GM21529 (cell line): ENCODE data around the gene CLSTN1.
A peak's percentile ranks its signal among the peaks of the same experiment; 100 is the strongest.
"Not testable (repeated sequence)": the region's sequence is repeated elsewhere in the genome, so short reads cannot be mapped to it uniquely, and the experiment has no call there.

Source experiments
- ATAC-seq: cut with Tn5 transposase; IDR thresholded peaks from one replicate; pipeline ENCODE4 v1.9.1; 2021; ENCODE audit not compliant: unreplicated experiment

The CLSTN1 gene

GRCh38 chr1:9801909-9802308 lies 21.9 kb downstream of the CLSTN1 start:
- no peak for ATAC-seq

DNA sequence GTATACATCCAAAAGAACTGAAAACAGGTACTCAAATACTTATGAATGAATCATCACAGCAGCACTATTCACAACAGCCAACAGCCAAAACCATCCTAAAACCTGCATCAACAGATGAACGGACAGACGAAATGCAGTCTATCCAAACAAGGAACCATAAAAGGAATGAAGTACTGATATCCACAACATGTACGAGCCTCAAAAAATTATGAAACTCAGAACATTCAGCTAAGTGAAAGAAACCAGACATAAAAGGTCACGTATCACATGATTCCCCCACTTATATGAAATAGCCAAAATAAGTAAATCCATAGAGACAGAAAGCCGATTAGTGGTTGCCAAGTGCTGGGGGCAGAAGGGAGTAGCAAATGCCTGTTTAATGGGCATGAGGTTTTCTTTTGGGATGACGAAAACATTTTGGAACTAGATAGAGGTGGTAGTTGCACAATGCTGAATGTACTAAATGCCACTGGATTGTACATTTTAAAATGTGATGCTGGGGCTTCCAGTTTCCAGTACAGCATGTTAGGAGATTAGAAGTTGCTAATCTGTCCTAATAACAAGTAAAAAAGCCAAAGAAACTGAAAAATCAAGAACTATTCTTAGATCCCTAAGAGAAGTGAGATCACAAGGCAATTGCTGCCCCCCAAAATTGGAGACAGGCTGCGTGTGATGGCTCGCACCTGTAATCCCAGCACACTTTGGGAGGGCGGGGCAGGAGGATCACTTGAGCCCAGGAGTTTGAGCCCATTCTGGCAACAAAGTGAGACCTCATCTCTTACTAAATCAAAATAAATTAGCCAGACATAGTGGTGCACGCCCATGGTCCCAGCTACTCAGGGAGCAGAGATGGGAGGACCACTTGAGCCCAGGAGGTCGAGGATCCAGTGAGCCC lies 25.3 kb downstream of the CLSTN1 start:
- no peak for ATAC-seq

GRCh38 chr1:9797049-9797448 lies 26.7 kb downstream of the CLSTN1 start:
- ATAC-seq: no peak

- ATAC-seq: no peak
These were observed 29.7 kb downstream of the CLSTN1 start for GRCh38 chr1:9794081-9794480.

GRCh38 chr1:9793291-9793690 lies 30.5 kb downstream of the CLSTN1 start:
- no peak for ATAC-seq

- no peak for ATAC-seq
These were observed 31.4 kb downstream of the CLSTN1 start for GRCh38 chr1:9792156-9793042.

DNA sequence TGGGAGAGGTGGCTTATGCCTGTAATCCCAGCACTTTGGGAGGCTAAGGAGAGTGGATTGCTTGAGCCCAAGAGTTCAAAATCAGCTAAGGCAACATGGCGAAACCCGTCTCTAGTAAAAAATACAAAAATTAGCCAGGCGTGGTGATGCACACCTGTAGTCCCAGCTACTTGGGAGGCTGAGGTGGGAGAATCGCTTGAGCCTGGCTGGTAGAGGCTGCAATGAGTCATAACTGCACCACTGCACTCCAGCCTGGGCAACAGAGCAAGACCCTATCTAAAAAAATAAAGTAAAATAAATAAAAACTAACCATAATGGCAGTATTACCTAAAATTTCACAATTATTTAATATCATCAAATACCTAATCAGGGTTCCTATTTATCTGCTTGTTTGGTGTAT lies 34.1 kb downstream of the CLSTN1 start:
- not testable (repeated sequence) for ATAC-seq

DNA sequence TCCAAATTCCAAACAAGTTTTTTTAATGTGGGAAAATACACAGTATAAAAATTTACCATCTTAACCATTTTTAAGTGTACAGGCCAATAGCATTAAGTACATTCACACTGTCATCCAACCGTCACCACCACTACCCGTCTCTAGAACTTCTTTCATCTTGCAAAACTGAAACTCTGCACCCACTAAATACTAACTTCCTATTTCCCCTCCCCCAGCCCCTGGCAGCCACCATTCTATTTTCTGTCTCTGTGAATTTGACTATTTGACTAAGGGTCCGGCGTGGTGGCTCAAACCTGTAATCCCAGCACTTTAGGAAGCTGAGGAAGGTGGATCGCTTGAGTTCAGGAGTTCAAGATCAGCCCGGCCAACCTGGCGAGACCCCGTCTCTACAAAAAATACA lies 36.1 kb downstream of the CLSTN1 start:
- ATAC-seq: peak; percentile 82

- no peak for ATAC-seq
These were observed 38.4 kb downstream of the CLSTN1 start for GRCh38 chr1:9785406-9785805.

DNA sequence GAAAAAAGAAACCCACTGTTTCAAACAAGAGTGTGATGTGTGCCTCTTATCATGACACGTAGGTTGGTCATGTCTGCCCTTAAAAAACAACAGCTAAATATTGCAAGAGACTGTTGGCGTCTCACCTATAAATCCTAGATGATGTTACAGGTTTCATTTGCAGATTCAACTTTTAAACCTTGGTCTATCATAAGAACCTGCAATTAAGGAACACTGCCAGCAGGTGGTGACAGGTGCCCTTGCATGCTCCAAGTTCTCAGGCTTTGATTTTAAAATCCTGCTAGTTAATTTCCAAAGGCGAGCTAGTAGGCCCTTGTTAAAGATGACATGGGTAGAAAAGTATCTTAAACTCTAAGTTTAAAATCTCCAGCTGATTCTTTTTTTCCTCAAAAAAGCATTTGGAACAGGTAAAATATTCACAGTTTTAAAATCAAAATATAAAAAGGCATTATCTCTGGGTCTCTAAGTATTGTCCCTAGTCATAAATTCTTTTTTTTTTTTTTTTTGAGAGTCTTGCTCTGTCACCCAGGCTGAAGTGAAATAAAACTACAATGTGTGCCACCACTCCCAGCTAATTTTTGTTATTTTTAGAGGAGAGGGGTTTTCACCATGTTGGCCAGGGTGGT lies 39.1 kb downstream of the CLSTN1 start:
- ATAC-seq: no peak

- no peak for ATAC-seq
These were observed 40.9 kb downstream of the CLSTN1 start for GRCh38 chr1:9782897-9783296.

- no peak for ATAC-seq
These were observed 41.5 kb downstream of the CLSTN1 start for GRCh38 chr1:9782116-9782751.

- ATAC-seq: no peak
These were observed 43.1 kb downstream of the CLSTN1 start for GRCh38 chr1:9780554-9781110.

DNA sequence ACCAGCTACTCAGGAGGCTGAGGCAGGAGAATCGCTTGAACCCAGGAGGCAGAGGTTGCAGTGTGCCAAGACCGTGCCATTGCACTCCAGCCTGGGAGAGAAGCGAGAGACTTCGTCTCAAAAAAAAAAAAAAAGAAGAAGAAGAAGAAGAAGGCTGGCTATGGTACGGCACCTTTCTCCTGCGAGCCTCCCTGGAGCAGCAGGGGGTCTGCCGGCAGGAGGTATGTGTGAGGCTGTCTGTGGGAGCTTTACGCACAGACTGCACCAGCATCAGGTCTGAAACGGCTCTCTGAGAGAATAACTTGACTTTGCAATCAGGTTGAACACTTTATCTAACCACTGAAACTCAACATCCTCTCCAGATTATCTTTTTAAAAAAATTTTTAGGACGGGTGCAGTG lies 44.9 kb downstream of the CLSTN1 start:
- no peak for ATAC-seq

GRCh38 chr1:9776685-9777084 lies 47.1 kb downstream of the CLSTN1 start:
- no peak for ATAC-seq

GRCh38 chr1:9774712-9775679 lies 48.8 kb downstream of the CLSTN1 start:
- no peak for ATAC-seq

- ATAC-seq: no peak
These were observed 53.5 kb downstream of the CLSTN1 start for GRCh38 chr1:9770298-9770697.

- ATAC-seq: no peak
These were observed 54.8 kb downstream of the CLSTN1 start for GRCh38 chr1:9768983-9769382.

DNA sequence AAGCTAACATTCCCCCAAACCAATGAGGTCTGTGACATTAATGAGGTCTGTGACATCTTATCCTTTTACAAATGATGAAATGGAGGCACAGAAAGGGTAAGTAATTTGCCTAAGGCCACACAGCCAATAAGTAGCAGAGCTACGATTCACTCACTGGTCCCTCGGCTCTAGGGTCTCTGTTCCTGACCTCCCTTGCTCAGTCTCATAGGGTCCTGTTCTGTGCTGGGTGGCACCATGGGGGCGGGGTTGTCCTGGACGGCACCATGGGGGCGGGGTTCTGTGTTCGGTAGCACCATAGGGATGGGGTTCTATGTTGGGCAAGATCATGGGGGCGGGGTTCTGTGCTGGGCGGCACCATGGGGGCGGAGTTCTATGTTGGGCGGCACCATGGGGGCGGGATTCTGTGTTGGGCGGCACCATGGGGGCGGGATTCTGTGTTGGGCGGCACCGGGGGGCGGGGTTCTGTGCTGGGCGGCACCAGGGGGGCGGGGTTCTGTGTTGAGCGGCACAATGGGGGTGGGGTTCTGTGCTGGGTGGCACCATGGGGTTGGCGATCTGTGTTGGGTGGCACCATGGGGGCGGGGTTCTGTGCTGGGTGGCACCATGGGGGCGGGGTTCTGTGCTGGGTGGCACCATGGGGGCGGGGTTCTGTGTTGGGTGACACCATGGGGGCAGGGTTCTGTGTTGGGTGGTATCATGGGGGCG lies 55.6 kb downstream of the CLSTN1 start:
- ATAC-seq: no peak
